ENCODE results near the gene MUC20.

GRCh38 chr3:195771646-195772300, 51.0 kb downstream of the MUC20 start:
- TF ChIP-seq CTCF (conservative IDR thresholded peaks at IDR 0.05) (no peak), ZFX (IDR thresholded peaks at IDR 0.05) (no peak)
